H1 (cell line): Measurements from ENCODE around the gene CDR2. TPM values are rescaled to one million over a fixed set of nuclear protein-coding genes. Genes with fewer than 3 reads are reported as not detected.

ENCODE experiments used
- ATF2 ChIP-seq: IDR thresholded peaks from 2 replicates; pipeline ENCODE4 v1.6.1; 2012; ENCODE audit warnings: low read length, inconsistent platforms
- CBX5 ChIP-seq: fragments of 300-800, 300-1000 bp; sonication (generic); IDR thresholded peaks from 2 replicates; pipeline ENCODE4 v1.7.1; 2016; ENCODE audit warnings: antibody characterized with exemption, low read length, low read depth
- POU5F1 ChIP-seq: IDR thresholded peaks from 2 replicates; pipeline ENCODE4 v1.6.1; 2011; ENCODE audit warnings: low read depth, mild to moderate bottlenecking, low read length, moderate library complexity
- polyA plus RNA-seq, 7 experiments: library from polyadenylated mRNA; depleted of rRNA in 3 of 7; stranded (reverse) in 5 of 7; unstranded in 2 of 7; fragments of >200 nt in 5 of 7; fragments of 200-250 nt in 2 of 7; gene quantifications; 1 replicate in 5 of 7; 2 replicates in 1 of 7; 4 replicates in 1 of 7; pipeline versions ENCODE4 v1.2.1 to v1.2.3, GENCODE V29; 2011 to 2013; ENCODE audit warnings: missing spikeins in 2 of 7, mixed read lengths in 2 of 7
- total RNA-seq: library from RNA; stranded (reverse); fragmentation: NEBNext Ultra II Directional; extraction: Animal tissue kit (Norgen Biotek cat#: 25700); gene quantifications from 2 replicates; pipeline ENCODE4 v1.2.1, GENCODE V29; 2021

Gene CDR2
- total and polyA plus RNA-seq, 2 of the 8 experiments (the other 6 are each of a cell fraction or from before 2014, with no cell fraction given) = 16.3 to 34.9 TPM

GRCh38 chr16:22317001-22317530 is 57.4 kb downstream of the CDR2 start (continued):
- TF ChIP-seq POU5F1 (no peak), CBX5 (no peak), ATF2 (no peak)
